Omental fat pad (tissue), 4 donors: ENCODE results near the gene PRODH2. TPM values are rescaled to one million over a fixed set of nuclear protein-coding genes. Genes with fewer than 3 reads are reported as not detected.

Experiments used
- ATAC-seq: fragments of 150-250 bp; one replicate; pipeline ENCODE4 v1.9.1; 2016; ENCODE audit warnings: mild to moderate bottlenecking, moderate library complexity; ENCODE audit not compliant: low FRiP score
- DNase-seq: peaks from one replicate; pipeline ENCODE4 v3.0.0-alpha.2; 2019; ENCODE audit warnings: low spot score
- total RNA-seq, 4 donors: library from RNA; depleted of rRNA; stranded (reverse); fragments of >200 nt; gene quantifications; one replicate each; pipeline ENCODE4 v1.1.0, GENCODE V29; 2016
- TF ChIP-seq, protein P1 (sequence below), 3 donors: fragments of 450-650 bp; IDR thresholded peaks; one replicate each; pipeline ENCODE4 v1.5.1; 2016 to 2017; ENCODE audit warnings: antibody characterized with exemption in 3 of 3, mild to moderate bottlenecking in 3 of 3, moderate library complexity in 2 of 3

The PRODH2 gene
- total RNA-seq, 4 donors from 2014 or later = not detected

DNA sequence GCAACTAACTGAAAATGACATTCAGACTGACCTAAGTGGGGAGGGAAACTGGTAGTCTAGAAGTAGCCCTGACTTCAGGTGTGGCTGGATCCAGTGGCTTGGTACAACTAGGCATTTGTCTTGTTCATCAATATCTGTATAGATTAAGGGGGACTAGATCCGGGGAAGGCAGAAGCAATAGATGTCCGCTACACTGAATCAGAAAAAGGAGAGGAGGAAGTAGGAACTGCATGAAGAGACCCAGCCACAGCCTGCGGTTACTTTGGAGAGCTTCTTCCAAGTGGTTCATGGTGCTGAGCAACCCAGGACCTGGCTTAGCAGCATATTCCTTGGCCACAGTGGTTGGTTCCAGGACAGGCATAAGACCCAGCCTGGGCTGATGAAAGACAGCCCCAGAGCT, 9.9 kb upstream of the PRODH2 start:
- DNase-seq (no peak), ATAC-seq (no peak)
- TF ChIP-seq, protein P1, sequence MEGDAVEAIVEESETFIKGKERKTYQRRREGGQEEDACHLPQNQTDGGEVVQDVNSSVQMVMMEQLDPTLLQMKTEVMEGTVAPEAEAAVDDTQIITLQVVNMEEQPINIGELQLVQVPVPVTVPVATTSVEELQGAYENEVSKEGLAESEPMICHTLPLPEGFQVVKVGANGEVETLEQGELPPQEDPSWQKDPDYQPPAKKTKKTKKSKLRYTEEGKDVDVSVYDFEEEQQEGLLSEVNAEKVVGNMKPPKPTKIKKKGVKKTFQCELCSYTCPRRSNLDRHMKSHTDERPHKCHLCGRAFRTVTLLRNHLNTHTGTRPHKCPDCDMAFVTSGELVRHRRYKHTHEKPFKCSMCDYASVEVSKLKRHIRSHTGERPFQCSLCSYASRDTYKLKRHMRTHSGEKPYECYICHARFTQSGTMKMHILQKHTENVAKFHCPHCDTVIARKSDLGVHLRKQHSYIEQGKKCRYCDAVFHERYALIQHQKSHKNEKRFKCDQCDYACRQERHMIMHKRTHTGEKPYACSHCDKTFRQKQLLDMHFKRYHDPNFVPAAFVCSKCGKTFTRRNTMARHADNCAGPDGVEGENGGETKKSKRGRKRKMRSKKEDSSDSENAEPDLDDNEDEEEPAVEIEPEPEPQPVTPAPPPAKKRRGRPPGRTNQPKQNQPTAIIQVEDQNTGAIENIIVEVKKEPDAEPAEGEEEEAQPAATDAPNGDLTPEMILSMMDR (IDR thresholded peaks at IDR 0.05) = no peak

DNA sequence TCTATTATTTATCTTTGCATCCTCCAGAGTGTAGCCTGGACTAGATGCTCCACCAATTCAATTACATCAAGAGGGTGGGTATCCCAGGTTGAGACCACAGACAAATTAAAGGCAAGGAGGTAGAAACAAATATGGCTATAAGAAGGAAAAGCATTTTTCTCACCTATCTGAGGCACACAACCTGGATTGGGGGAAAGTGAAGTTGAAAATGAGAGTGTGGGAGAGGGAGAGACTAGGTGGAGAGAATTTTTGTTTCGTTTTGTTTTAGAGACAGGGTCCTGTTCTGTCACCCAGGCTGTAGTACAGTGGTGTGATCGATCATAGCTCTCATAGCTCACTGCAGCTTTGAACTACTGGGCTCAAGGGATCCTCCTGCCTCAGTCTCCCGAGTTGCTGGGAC, 5.8 kb upstream of the PRODH2 start:
- TF ChIP-seq, protein P1 (IDR thresholded peaks at IDR 0.05) = no peak
- DNase-seq (no peak), ATAC-seq (no peak)

DNA sequence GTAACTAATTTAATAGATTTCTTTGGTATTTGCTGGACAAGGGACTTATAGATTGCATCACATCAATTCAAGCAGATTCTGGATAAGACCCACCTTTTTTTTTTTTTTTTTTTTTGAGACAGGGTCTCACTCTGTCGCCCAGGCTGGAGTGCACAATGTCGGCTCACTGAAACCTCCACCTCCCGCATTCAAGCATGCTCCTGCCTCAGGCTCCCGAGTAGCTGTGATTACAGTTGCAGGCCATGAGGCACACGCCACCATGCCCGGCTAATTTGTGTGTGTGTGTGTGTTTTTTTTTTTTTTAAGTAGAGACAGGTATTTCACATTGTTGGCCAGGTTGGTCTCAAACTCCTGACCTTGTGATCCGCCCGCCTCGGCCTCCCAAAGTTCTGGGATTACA, 4.2 kb upstream of the PRODH2 start:
- ATAC-seq (no peak), DNase-seq (no peak)
- TF ChIP-seq, protein P1 (IDR thresholded peaks at IDR 0.05) = no peak

DNA sequence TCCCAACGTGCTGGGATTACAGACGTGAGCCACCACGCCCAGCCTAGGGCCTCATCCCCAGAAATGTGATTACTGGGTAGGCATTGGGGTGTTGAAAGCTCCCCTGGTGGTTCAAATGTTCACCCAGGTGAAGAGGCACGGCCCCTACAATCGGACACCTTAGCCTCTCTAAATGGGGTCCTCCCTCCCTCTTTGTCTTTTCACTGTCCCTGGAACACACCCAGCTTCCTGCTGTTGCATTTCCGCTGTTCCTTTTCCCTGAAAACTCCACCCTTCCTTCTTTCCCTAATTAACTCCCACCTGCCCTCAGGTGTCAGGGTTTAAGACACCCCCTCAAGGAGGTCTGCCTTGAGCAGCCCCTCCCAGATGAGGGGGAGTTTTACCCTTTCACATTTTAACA, 3.6 kb upstream of the PRODH2 start:
- no peak for DNase-seq
- ATAC-seq = no peak
- TF ChIP-seq, protein P1 (IDR thresholded peaks at IDR 0.05) = no peak

DNA sequence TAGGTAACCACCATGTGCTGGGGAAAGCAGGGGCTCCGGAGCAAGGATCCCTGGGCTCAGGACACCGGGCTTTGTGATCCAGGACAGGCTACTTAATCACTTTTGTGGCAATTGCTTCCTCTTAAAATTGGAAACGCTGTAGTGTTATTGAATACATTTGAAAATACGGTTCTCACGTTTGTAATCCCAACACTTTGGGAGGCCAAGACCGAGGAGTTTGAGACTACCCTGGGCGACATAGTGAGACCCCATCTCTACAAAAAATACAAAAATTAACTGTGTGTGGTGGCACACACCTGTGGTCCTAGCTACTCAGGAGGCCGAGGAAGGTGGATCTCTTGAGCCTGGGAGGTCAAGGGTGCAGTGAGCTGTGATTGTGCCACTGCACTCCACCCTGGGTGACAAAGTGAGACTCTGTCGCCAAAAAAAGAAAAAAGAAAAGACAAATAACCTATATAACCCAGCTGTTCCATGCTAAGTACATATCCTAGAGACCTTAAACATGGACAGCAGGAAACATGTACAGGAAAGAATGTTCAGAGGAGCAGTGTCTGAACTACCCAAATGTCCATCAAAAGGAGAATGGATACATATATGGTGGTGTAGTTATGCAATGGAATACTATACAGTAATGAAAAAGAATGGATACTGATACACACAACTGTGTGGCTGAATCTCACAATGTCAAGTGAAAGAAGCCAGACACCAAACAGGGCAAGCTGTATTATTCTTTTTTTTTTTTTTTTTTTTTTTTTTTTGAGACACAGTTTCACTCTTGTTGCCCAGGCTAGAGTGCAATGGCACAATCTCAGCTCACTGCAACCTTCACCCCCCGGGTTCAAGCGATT, 622 bp upstream of the PRODH2 start:
- TF ChIP-seq, protein P1 (IDR thresholded peaks at IDR 0.05) = no peak
- DNase-seq (no peak), ATAC-seq (no peak)

DNA sequence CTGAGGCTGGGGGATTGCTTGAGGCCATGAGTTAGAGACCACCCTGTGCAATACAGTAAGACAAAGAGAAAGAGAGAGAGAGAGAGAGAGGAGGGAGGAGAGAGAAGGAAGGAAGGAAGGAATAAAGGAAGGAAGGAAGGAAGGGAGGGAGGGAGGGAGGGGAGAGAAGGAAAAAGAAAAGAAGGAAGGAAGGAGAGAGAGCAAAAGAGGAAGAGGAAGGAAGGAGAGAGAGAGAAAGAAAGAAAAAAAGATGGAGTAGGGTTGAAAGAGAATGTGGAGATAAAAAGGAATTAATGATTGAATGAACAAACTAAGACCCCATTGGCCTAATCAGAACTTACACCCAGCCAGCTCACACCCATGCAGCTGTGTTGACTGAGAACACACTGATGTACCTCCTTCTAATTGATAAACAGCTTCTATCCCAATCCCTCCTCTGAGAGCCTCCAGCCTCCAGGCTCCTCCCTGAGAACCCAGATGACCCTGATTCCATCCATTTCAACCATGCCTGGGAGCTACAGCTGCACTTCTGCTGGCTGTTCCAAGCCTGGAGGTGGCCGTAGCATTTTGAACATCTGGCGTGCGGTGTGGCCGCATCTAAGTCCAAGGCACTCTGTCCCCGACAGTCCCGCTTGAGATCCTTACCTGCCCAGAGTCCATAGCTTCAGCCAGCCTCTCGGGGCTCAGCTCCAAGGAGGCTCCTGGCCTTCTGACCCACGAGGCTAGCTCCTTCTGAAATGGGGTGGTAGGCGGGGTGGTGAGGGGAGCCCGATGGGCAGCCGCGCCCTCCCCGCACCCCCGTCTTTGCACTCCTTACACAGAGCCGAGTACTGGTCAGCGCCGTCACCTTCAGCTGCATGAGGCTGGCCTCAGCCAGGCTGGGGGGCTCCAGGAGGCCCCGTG, 1.1 kb downstream of the PRODH2 start:
- ATAC-seq (no peak), DNase-seq (no peak)
- TF ChIP-seq, protein P1 (IDR thresholded peaks at IDR 0.05) = no peak
